ENCODE results near the gene DNAJC1.
"Not testable (repeated sequence)": the region's sequence is repeated elsewhere in the genome, so short reads cannot be mapped to it uniquely, and the experiment has no call there.

The DNAJC1 gene

DNA sequence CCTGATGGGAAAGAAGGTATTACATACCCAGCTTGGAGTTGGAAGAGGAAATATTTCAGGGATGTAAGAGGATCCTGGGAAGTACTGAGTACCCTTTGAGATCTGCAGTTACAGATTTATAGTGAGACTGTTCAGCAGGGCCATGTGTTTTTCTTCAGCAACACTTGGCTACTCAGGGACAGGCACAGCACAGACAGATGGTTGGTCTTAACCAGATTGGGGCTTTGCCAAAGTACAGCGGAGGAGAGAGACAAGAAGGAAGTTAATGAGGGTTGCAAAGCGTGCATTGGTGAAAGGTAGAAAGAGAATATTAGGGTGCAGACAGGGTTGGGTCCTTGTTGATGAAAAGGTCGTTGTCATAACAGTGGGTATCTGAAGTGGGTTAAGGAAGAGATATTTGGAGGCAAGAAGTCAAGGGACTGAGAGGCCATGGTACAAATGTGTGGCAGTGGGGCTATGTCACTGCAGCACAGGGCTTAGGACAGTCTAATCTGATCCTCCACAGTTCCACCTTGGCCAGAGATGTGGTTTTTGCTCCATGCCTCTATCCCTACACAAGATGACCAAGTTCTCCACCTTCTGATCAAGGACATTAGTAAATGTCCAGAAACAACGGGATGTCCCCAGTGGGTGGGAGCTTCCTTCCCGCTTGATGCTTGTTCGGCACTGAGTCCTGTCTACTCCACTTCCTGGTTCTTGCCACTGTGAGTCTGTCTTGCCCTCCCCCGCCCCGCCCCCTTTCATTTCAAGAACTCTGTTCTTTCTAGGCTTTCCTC is 18.9 kb upstream of the DNAJC1 start:
- no peak overlapping the region for H3K4me3 ChIP-seq (replicated peaks; ENCODE audit: low read depth, low read length)
- TF ChIP-seq, protein P1, sequence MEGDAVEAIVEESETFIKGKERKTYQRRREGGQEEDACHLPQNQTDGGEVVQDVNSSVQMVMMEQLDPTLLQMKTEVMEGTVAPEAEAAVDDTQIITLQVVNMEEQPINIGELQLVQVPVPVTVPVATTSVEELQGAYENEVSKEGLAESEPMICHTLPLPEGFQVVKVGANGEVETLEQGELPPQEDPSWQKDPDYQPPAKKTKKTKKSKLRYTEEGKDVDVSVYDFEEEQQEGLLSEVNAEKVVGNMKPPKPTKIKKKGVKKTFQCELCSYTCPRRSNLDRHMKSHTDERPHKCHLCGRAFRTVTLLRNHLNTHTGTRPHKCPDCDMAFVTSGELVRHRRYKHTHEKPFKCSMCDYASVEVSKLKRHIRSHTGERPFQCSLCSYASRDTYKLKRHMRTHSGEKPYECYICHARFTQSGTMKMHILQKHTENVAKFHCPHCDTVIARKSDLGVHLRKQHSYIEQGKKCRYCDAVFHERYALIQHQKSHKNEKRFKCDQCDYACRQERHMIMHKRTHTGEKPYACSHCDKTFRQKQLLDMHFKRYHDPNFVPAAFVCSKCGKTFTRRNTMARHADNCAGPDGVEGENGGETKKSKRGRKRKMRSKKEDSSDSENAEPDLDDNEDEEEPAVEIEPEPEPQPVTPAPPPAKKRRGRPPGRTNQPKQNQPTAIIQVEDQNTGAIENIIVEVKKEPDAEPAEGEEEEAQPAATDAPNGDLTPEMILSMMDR (IDR thresholded peaks at IDR 0.05; ENCODE audit: low read depth, low read length, missing control alignments) = no peak
- no peak for DNase-seq (ENCODE audit: extremely low read depth, low read depth)

DNA sequence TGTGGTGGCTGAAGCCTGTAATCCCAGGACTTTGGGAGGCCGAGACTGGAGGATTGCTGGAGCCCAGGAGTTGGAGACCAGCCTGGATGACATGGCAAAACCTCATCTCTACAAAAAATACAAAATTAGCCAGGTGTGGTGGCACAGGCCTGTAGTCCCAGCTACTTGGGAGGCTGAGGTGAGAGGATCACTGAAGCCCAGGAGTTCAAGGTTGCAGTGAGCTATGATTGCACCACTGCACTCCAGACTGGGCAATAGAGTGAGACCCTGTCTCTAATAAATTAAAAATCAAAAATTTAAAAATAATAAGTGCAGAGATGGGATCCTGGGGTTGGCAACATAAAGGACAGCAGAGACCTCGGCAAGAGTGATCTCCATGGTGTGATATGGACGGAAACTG is 17.6 kb upstream of the DNAJC1 start:
- not testable (repeated sequence) for DNase-seq (ENCODE audit: extremely low read depth, low read depth); H3K4me3 ChIP-seq (replicated peaks; ENCODE audit: low read depth, low read length)

DNA sequence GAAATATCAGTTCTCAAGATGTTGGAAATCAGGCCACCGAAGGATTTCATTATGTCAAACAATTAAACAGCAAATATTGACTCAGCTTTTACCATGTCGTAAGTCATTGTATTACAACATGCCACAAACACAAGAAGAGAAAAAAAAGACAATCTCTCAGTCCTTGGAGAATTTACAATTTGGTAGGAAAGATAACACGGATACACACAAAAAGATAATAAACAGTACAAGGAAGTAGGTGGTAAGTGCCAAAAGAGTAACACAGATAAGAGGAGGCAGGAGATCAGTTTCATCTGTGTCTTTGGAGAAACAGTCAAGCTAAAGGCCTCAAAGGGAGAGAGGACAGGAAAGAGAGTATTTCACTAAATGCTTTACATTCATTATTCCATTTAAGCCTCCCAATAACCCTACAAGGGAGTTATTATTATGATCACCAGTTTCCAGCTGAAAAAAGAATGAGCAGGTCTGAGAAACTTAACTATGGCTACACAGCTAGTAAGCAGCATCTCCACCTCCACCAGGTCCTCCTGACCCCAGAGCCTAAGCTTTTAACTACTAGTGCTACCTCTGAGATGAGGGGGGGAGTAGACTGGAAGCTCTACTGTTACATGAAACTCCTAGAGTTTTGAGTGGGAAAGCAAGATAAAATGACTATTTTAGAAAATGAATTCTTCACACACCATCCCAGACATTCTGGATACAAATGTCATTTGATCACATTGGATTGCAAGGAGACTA is 13.9 kb upstream of the DNAJC1 start:
- DNase-seq (ENCODE audit: extremely low read depth, low read depth) = no peak
- TF ChIP-seq, protein P1 (IDR thresholded peaks at IDR 0.05; ENCODE audit: low read depth, low read length, missing control alignments) = no peak
- no peak overlapping the region for H3K4me3 ChIP-seq (replicated peaks; ENCODE audit: low read depth, low read length)

DNA sequence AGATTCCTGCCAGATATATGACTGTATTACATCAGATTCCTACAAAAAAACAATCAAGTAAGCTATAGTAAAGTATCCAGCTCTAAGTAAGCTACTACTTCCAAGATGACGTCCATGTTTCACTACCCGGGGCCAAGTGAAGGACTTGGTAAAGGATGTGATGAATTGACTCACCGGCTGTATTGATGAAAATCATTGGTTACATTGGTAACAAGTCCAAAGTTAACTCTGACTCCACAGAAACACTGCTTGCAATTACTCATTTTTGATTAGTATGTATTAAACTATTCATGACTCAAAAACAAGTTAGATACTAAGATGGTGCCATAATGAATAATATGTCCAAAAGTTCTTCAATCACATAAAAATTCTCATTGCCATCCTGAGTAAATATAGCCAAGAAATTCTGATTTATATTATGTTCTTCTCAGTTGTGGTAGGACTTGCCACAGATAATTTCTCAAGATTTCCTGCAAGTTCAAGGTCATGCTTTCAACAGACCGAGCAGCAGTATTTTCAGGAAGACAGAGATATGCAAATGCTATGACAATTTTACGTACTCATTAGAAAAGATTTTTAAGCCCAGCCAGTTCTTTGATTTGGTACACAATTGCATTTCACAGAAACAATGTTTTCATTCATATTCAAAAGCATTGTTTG is 12.6 kb upstream of the DNAJC1 start:
- no peak for DNase-seq (ENCODE audit: extremely low read depth, low read depth)
- no peak overlapping the region for H3K4me3 ChIP-seq (replicated peaks; ENCODE audit: low read depth, low read length)

DNA sequence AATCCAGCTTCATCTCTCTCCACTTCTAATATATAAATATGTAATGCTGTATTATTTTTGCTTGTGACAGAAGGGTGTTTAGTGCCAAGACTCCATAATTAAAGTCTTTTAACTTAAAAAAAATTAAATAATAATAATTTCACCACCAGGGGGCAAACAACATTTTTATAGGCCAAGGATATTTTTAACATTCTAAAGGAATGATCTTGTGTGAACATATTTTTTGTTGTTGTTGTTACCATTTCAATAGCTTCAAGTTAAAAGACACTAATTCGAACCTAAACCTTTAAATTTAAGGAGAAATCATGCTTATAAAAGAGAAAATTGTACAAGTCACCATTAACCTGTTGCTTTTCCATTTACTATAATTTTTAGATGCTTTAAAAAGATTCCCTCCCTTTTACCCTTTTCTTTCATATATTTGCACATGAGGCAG is 7.5 kb upstream of the DNAJC1 start:
- TF ChIP-seq, protein P1 (IDR thresholded peaks at IDR 0.05; ENCODE audit: low read depth, low read length, missing control alignments) = no peak
- no peak overlapping the region for H3K4me3 ChIP-seq (replicated peaks; ENCODE audit: low read depth, low read length)
- no peak for DNase-seq (ENCODE audit: extremely low read depth, low read depth)

More for the DNA sequence above, 12.6 kb upstream of the DNAJC1 start:
- TF ChIP-seq, protein P1 (IDR thresholded peaks at IDR 0.05; ENCODE audit: low read depth, low read length, missing control alignments) = no peak

DNA sequence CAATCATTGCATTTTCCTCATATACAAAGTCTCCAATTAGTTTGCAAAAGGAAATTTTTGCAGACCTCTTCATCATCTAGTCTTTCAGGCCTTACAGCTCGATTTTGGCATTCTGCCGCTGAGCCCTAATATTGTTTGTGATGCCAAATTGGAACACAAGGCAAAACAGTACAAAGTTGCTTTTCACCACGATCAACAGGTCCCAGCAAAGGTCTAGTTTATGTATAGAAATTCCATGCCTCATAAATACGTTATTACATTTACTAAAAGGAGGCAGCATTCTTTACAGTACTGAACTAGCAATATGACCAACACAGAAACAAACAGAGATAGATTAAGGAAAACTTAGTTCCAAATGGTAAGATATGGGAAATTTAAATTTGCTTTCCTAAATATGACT is 7.0 kb upstream of the DNAJC1 start:
- no peak overlapping the region for H3K4me3 ChIP-seq (replicated peaks; ENCODE audit: low read depth, low read length)
- no peak for DNase-seq (ENCODE audit: extremely low read depth, low read depth)
- TF ChIP-seq, protein P1 (IDR thresholded peaks at IDR 0.05; ENCODE audit: low read depth, low read length, missing control alignments) = no peak

DNA sequence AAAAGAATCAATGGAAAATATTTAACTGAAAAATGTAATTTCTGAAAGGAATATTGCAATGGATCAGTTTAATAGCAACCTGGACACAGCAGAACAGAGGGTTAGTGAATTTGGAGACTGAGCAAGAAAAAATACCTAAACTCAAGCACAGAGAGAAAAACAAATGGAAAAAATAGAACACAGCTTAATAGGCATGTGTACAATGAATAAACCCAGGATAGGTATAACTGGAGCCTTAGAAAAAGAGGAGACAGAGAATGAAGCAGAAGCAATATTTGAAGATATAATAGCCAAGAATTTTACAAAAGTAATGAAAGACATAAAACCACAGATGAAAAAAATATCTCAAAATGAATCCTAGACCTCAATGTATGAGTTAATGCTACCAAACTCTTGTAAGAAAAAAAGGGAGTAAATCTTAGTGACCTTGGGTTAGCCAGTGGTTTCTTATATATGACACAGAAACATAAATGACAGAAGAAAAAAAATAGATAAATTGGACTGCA is 2.9 kb upstream of the DNAJC1 start:
- TF ChIP-seq, protein P1 (IDR thresholded peaks at IDR 0.05; ENCODE audit: low read depth, low read length, missing control alignments) = no peak
- DNase-seq (ENCODE audit: extremely low read depth, low read depth) = no peak
- no peak overlapping the region for H3K4me3 ChIP-seq (replicated peaks; ENCODE audit: low read depth, low read length)
